GM20000 (cell line): ENCODE data around the gene ARRDC5.

Experiments used
- DNase-seq: peaks from one replicate; pipeline ENCODE4 v3.0.0; 2012; ENCODE audit warnings: low spot score
- TF ChIP-seq, protein P1 (sequence below): IDR thresholded peaks from 2 replicates; pipeline ENCODE4 v1.5.1; 2012; ENCODE audit warnings: mild to moderate bottlenecking, control low read depth; ENCODE audit errors: extremely low read depth, missing control alignments

The ARRDC5 gene

DNA sequence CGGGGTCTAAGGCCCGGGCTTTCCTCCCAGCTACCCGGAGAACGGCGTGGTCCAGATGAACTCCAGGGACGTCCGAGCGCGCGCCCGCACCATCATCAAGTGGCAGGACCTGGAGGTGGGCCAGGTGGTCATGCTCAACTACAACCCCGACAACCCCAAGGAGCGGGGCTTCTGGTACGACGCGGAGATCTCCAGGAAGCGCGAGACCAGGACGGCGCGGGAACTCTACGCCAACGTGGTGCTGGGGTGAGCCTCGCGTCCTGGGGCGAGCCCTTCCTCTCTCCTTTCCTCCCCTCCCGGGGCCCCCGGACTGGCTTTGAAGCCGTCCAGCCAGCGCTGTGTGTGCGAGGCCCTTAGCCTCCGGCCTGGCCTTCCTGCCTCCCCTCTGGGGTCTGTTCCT, 30.0 kb upstream of the ARRDC5 start:
- TF ChIP-seq, protein P1, sequence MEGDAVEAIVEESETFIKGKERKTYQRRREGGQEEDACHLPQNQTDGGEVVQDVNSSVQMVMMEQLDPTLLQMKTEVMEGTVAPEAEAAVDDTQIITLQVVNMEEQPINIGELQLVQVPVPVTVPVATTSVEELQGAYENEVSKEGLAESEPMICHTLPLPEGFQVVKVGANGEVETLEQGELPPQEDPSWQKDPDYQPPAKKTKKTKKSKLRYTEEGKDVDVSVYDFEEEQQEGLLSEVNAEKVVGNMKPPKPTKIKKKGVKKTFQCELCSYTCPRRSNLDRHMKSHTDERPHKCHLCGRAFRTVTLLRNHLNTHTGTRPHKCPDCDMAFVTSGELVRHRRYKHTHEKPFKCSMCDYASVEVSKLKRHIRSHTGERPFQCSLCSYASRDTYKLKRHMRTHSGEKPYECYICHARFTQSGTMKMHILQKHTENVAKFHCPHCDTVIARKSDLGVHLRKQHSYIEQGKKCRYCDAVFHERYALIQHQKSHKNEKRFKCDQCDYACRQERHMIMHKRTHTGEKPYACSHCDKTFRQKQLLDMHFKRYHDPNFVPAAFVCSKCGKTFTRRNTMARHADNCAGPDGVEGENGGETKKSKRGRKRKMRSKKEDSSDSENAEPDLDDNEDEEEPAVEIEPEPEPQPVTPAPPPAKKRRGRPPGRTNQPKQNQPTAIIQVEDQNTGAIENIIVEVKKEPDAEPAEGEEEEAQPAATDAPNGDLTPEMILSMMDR = no peak
- no peak for DNase-seq

DNA sequence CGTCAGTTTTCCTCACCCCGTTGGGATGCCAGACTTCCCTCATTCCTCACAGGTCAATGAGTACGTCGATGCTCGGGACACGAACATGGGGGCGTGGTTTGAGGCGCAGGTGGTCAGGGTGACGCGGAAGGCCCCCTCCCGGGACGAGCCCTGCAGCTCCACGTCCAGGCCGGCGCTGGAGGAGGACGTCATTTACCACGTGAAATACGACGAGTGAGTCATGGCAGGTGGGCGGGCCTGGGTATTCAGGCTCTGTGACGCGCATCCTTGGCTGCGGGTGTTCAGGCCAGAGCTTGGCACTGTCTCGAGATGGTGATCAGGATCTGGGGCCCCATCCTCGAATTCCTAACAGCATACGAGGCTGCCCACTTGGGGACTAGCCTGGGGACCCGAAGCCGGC, 28.0 kb upstream of the ARRDC5 start:
- TF ChIP-seq, protein P1 = no peak
- DNase-seq = no peak

DNA sequence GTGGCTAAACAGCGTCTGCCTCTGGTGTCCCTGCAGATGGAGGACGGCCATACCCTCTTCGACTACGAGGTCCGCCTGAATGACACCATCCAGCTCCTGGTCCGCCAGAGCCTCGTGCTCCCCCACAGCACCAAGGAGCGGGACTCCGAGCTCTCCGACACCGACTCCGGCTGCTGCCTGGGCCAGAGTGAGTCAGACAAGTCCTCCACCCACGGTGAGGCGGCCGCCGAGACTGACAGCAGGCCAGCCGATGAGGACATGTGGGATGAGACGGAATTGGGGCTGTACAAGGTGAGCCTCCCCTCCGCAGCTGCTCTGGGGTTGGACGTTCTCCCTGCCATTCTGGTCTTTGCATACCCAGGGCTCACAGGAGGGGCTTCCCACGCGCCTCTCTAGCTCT, 26.5 kb upstream of the ARRDC5 start:
- TF ChIP-seq, protein P1 = no peak
- no peak for DNase-seq

- DNase-seq = no peak
- TF ChIP-seq, protein P1 = no peak
Observed at GRCh38 chr19:4923276-4923747, 20.6 kb upstream of the ARRDC5 start.

DNA sequence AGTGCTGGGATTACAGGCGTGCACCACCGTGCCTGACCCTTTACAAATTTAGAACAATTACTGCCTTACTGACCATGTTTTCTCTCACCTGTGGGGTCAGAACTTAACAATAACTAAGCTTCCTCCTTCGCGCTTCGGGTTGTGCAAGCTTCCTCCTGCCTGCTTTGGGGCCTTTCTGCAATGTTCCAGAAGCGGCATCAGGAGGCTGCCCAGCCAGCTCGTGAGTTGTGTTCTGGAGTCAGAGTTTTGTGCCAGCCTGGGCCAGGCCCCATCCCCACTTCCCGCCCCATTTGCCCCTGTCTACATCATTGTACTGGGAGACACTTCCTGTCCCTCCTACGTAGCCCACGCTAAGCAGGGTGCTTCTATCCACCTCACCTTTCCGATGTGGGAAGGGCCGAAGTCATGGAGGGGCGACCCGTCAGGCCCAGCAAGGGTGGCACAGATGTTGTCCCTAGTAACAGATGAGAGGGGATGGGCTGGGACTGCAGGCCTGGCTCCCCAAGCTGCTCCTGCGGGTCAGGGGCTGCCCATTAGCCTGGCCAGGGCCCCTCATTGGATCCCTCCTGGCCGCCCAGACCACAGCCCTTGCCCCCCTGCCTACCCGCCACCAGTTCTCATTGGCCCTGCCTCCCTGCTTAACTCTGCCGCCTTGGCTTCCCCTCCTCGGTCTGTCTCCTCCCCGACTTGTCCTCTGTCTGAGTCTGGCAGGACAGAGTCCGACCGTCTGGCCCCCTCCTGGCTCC, 20.0 kb upstream of the ARRDC5 start:
- TF ChIP-seq, protein P1 = no peak
- no peak for DNase-seq

DNA sequence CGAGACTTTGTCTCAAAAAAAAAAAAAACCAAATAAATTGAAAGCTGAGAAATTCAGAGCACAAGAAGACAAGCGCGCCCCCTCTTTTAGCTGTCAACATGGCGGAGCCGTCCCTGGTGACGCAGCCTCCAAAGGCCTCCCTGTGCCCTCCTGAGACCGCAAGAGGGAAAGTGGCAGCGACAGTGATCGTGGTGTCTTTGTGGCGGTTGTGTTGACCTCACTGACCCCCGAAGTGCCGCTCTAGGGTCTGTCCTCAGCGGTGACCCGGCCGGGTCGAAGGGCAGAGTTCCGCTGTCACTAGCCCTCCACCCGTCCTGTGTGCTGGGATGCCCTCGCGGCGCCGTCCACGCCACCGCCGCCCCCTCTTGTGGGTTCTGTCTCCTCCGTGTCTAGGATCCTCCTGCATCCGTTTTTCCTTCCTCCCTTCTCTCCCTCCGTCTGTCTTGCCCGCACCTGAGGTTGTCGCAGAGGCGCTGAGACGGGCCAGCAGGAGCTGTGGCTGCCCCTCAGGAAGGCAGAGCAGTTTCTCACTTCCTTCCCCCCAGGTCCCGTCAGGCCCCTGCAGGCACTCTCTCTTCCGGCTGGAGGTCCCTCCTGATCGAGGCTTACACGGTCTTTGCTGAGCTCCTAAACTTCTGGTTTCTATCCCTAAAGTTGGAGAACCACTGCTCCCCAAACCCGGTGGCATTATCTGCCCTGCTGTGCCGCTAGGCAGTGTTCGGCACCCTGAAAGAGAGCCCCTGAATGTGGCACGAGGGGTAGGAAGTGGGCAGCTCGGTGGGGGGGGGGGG, 13.8 kb upstream of the ARRDC5 start:
- DNase-seq = peak; percentile 74
- TF ChIP-seq, protein P1 = no peak
